ENCODE measurements around the gene SECISBP2L. TPM values are rescaled to one million over a fixed set of nuclear protein-coding genes. Genes with fewer than 3 reads are reported as not detected.

Gene SECISBP2L
- total and polyA plus RNA-seq, 10 of the 15 experiments (the other 5 are each of a cell fraction or from before 2014, with no cell fraction given) = 1.4 to 24.2 (median 10.4) TPM

- ChIA-PET RAD21 (ENCODE audit: unreplicated experiment) (interaction anchor here (0.7 kb wide), 1 partner anchor 8 kb away, joined by 4 read pairs; the partner anchor contains the start of gene SECISBP2L), SMC1A (ENCODE audit: uncharacterized antibody, unreplicated experiment) (interaction anchor here (0.7 to 3.1 kb wide), 6 partner anchors 8 to 112 kb away, joined by 3 to 15 read pairs (median 5); partner anchors contain the start of gene SECISBP2L), CTCF (interaction anchor here (0.9 to 2.1 kb wide), 9 partner anchors 9 to 107 kb away, joined by 3 to 8 read pairs (median 4); partner anchors contain the start of genes SECISBP2L and SHC4), POLR2A (interaction anchor here (0.6 to 1.5 kb wide), 2 partner anchors 9 to 288 kb away, joined by 4 to 5 read pairs; no protein-coding TSS in a partner anchor)
- no peaks in the 10 kb centered on the region; the same call in 2 of the 3 replicates for H3K9me3 ChIP-seq (replicated peaks; ENCODE audit: control insufficient read depth, insufficient read depth, low read length)
- H3K4me2 ChIP-seq (ENCODE audit: control insufficient read depth, insufficient read depth) = no peak overlapping the region
- ATAC-seq (no peak), FAIRE-seq (no peak), DNase-seq (ENCODE audit: low read depth, low spot score) (no peak)
- H4K20me1 ChIP-seq (ENCODE audit: control insufficient read depth, insufficient read depth) = no peaks in the 10 kb centered on the region
- no peak overlapping the region for H3K9ac ChIP-seq (ENCODE audit: control insufficient read depth, insufficient read depth, low read length)
- H3K79me2 ChIP-seq (ENCODE audit: control insufficient read depth, insufficient read depth, low read length) = peaks cover 26% of the 10 kb centered on the region
- in situ Hi-C loops (cut with MboI) (no loop called here), intact Hi-C loops (cut with micrococcal nuclease; ENCODE audit: unreplicated experiment) (no loop called here)
- no TSS peak for BruUV-seq (replicated peaks)
- H3K36me3 ChIP-seq (ENCODE audit: control insufficient read depth in 2 of 2, insufficient read depth in 2 of 2, low read length in 1 of 2) = peaks cover 3 to 6% of the 10 kb centered on the region in 2 experiments; a peak in 3 of 4 replicates
- H3K4me3 ChIP-seq = no peak overlapping the region
- no peak overlapping the region for H2AFZ ChIP-seq (ENCODE audit: control insufficient read depth, low read depth, low read length)
- no peaks in the 10 kb centered on the region for H3K4me1 ChIP-seq (ENCODE audit: control insufficient read depth, insufficient read depth, low read length)
- H3K27ac ChIP-seq (ENCODE audit: control insufficient read depth, insufficient read depth) = no peak overlapping the region
- H3K27me3 ChIP-seq (replicated peaks in 1 of 2; ENCODE audit: control insufficient read depth in 2 of 2, insufficient read depth in 2 of 2, low read length in 1 of 2) = no peaks in the 10 kb centered on the region
- no peak for TF ChIP-seq MEF2A (IDR thresholded peaks at IDR 0.05; ENCODE audit: insufficient read depth, low read depth, low read length)
Observed at GRCh38 chr15:49038382-49038781, 7.9 kb downstream of the SECISBP2L start.

GRCh38 chr15:49037546-49037940, 8.7 kb downstream of the SECISBP2L start:
- peaks cover 22% of the 10 kb centered on the region for H3K79me2 ChIP-seq (ENCODE audit: control insufficient read depth, insufficient read depth, low read length)
- no peak overlapping the region for H3K9ac ChIP-seq (ENCODE audit: control insufficient read depth, insufficient read depth, low read length)
- no peak overlapping the region for H3K4me3 ChIP-seq
- intact Hi-C loops (cut with micrococcal nuclease; ENCODE audit: unreplicated experiment) = no loop called here
- no peak for DNase-seq (ENCODE audit: low read depth, low spot score)
- H2AFZ ChIP-seq (ENCODE audit: control insufficient read depth, low read depth, low read length) = no peak overlapping the region
- H3K27ac ChIP-seq (ENCODE audit: control insufficient read depth, insufficient read depth) = no peak overlapping the region
- H3K4me2 ChIP-seq (ENCODE audit: control insufficient read depth, insufficient read depth) = no peak overlapping the region; the same call in 1 of the 2 replicates
- in situ Hi-C loops (cut with MboI) = no loop called here
- no peaks in the 10 kb centered on the region; the same call in 2 of the 3 replicates for H3K9me3 ChIP-seq (replicated peaks; ENCODE audit: control insufficient read depth, insufficient read depth, low read length)
- H3K36me3 ChIP-seq (ENCODE audit: control insufficient read depth in 2 of 2, insufficient read depth in 2 of 2, low read length in 1 of 2) = peaks cover 3 to 6% of the 10 kb centered on the region in 2 experiments; a peak in 3 of 4 replicates
- no peaks in the 10 kb centered on the region for H3K27me3 ChIP-seq (replicated peaks in 1 of 2; ENCODE audit: control insufficient read depth in 2 of 2, insufficient read depth in 2 of 2, low read length in 1 of 2)
- no peaks in the 10 kb centered on the region for H4K20me1 ChIP-seq (ENCODE audit: control insufficient read depth, insufficient read depth)
- RAD21 ChIA-PET (ENCODE audit: unreplicated experiment) = interaction anchor here (0.7 kb wide), 1 partner anchor 9 kb away, joined by 4 read pairs; the partner anchor contains the start of gene SECISBP2L
- no TSS peak for BruUV-seq (replicated peaks)
- ATAC-seq = no peak
- FAIRE-seq = no peak
- CTCF ChIA-PET = interaction anchor here (0.6 to 2.1 kb wide), 6 partner anchors 9 to 108 kb away, joined by 3 to 8 read pairs (median 6); partner anchors contain the start of gene SECISBP2L
- no peaks in the 10 kb centered on the region for H3K4me1 ChIP-seq (ENCODE audit: control insufficient read depth, insufficient read depth, low read length)
- POLR2A ChIA-PET = interaction anchor here (0.6 to 1.5 kb wide), 2 partner anchors 10 to 13 kb away, joined by 4 to 11 read pairs; no protein-coding TSS in a partner anchor
- SMC1A ChIA-PET (ENCODE audit: uncharacterized antibody, unreplicated experiment) = interaction anchor here (0.6 to 3.1 kb wide), 5 partner anchors 9 to 1559 kb away, joined by 3 to 15 read pairs (median 4); partner anchors contain the start of gene SECISBP2L
- TF ChIP-seq IKZF2 (IDR thresholded peaks at IDR 0.05) (no peak), CBX3 (IDR thresholded peaks at IDR 0.05; ENCODE audit: borderline replicate concordance, low read depth) (no peak), CREB1 (IDR thresholded peaks at IDR 0.05; ENCODE audit: low read depth) (no peak), STAT1 (conservative IDR thresholded peaks at IDR 0.05) (no peak), HDAC2 (IDR thresholded peaks at IDR 0.05) (no peak), MEF2A (IDR thresholded peaks at IDR 0.05; ENCODE audit: insufficient read depth, low read depth, low read length) (no peak), HSF1 (IDR thresholded peaks at IDR 0.05; ENCODE audit: low read depth, low read length) (no peak), GABPA (IDR thresholded peaks at IDR 0.05; ENCODE audit: low read depth) (no peak), ZNF592 (IDR thresholded peaks at IDR 0.05) (no peak), HDAC6 (IDR thresholded peaks at IDR 0.05; ENCODE audit: unreplicated experiment) (no peak), RUNX3 (IDR thresholded peaks at IDR 0.05; ENCODE audit: low read length) (no peak), RELA (IDR thresholded peaks at IDR 0.05; ENCODE audit: borderline replicate concordance, partially characterized antibody) (no peak)

All from GM12878 (cell line).